RWPE1 (cell line): Measurements from ENCODE around the gene ACD.
A peak's percentile ranks its signal among the peaks of the same experiment; 100 is the strongest.

Source experiments
- CTCF ChIA-PET: fragments of 350-600 bp; sonication (Branson Sonifier 250); formaldehyde crosslinking; extraction: SDS; loops from one replicate; lab custom pipeline; 2021; lab: Yijun Ruan, JAX
- POLR2A ChIA-PET: fragments of 400-600 bp; formaldehyde crosslinking; extraction: SDS; loops from one replicate; lab custom pipeline; 2020; ENCODE audit warnings: antibody characterized with exemption; ENCODE audit not compliant: low non-redundant PET; lab: Yijun Ruan, JAX
- DNase-seq: peaks from one replicate; pipeline ENCODE4 v3.0.0; 2012; ENCODE audit warnings: low spot score
- H3K27ac ChIP-seq: fragments of 450-650 bp; 2 replicates; pipeline ENCODE4 v1.5.1; 2017
- CTCF ChIP-seq: fragments of 450-650 bp; conservative IDR thresholded peaks from 2 replicates; pipeline ENCODE4 v1.5.1; 2017; ENCODE audit warnings: low read depth, mild to moderate bottlenecking

ACD gene

GRCh38 chr16:67667453-67667816, 7.4 kb upstream of the ACD start:
- DNase-seq, result no peak
- ChIA-PET POLR2A (no interaction called here), CTCF (interaction anchor here (0.7 to 3.1 kb wide), 4 partner anchors 120 to 203 kb away, joined by 3 to 15 read pairs (median 6); no protein-coding TSS in a partner anchor)
- H3K27ac ChIP-seq, result peak overlapping the region; percentile 80
- TF ChIP-seq CTCF, result no peak

GRCh38 chr16:67666559-67667452, 6.7 kb upstream of the ACD start, which contains the start of the genes C16orf86 and ENKD1:
Gene C16orf86, plus strand, starts transcription at chr16:67666814. Its CDS starts 157 bp downstream, at chr16:67666971.
Gene ENKD1, minus strand, starts transcription at chr16:67666750. Its CDS starts 308 bp downstream, at chr16:67666442.
- POLR2A ChIA-PET, result no interaction called here

GRCh38 chr16:67666032-67666551, 6.0 kb upstream of the ACD start:
- TF ChIP-seq CTCF, result no peak
- peak overlapping the region; percentile 80 for H3K27ac ChIP-seq
- DNase-seq, result no peak
- POLR2A ChIA-PET, result no interaction called here
- CTCF ChIA-PET, result interaction anchor here (0.5 to 3.1 kb wide), 3 partner anchors 119 to 267 kb away, joined by 3 to 15 read pairs (median 3); no protein-coding TSS in a partner anchor

More at GRCh38 chr16:67666559-67667452, 6.7 kb upstream of the ACD start, which contains the start of the genes C16orf86 and ENKD1:
- CTCF ChIA-PET, result interaction anchor here (0.7 to 3.1 kb wide), 5 partner anchors 120 to 203 kb away, joined by 3 to 15 read pairs (median 5); no protein-coding TSS in a partner anchor
- no peak for TF ChIP-seq CTCF
- H3K27ac ChIP-seq, result peak within 1 kb of the TSS; percentile 80
- peak; percentile 83 for DNase-seq

- no peak for DNase-seq
- no peak for TF ChIP-seq CTCF
- CTCF ChIA-PET, result interaction anchor here (0.5 to 1.2 kb wide), 2 partner anchors 151 to 268 kb away, joined by 3 read pairs; no protein-coding TSS in a partner anchor
- peak overlapping the region; percentile 80 for H3K27ac ChIP-seq
- POLR2A ChIA-PET, result no interaction called here
Measured at GRCh38 chr16:67665598-67665997, 5.5 kb upstream of the ACD start.

GRCh38 chr16:67664871-67665270, 4.8 kb upstream of the ACD start:
- ChIA-PET POLR2A (no interaction called here), CTCF (no interaction called here)
- no peak for TF ChIP-seq CTCF
- DNase-seq, result no peak
- peak overlapping the region; percentile 80 for H3K27ac ChIP-seq

- TF ChIP-seq CTCF, result no peak
- peak overlapping the region; percentile 80 for H3K27ac ChIP-seq
- ChIA-PET POLR2A (interaction anchor here (0.6 kb wide), 1 partner anchor 135 kb away, joined by 3 read pairs; no protein-coding TSS in a partner anchor), CTCF (interaction anchor here (0.5 to 2.3 kb wide), 4 partner anchors 23 to 143 kb away, joined by 3 to 11 read pairs (median 4); no protein-coding TSS in a partner anchor)
- no peak for DNase-seq
Measured at GRCh38 chr16:67664258-67664657, 4.2 kb upstream of the ACD start.
